Epidermal melanocyte (primary cell): ENCODE data around the gene EXOC6B.

ENCODE experiments used
- DNase-seq: peaks from one replicate; pipeline ENCODE4 v3.0.0; 2011; ENCODE audit warnings: low spot score; ENCODE audit not compliant: insufficient read length

EXOC6B gene

DNA sequence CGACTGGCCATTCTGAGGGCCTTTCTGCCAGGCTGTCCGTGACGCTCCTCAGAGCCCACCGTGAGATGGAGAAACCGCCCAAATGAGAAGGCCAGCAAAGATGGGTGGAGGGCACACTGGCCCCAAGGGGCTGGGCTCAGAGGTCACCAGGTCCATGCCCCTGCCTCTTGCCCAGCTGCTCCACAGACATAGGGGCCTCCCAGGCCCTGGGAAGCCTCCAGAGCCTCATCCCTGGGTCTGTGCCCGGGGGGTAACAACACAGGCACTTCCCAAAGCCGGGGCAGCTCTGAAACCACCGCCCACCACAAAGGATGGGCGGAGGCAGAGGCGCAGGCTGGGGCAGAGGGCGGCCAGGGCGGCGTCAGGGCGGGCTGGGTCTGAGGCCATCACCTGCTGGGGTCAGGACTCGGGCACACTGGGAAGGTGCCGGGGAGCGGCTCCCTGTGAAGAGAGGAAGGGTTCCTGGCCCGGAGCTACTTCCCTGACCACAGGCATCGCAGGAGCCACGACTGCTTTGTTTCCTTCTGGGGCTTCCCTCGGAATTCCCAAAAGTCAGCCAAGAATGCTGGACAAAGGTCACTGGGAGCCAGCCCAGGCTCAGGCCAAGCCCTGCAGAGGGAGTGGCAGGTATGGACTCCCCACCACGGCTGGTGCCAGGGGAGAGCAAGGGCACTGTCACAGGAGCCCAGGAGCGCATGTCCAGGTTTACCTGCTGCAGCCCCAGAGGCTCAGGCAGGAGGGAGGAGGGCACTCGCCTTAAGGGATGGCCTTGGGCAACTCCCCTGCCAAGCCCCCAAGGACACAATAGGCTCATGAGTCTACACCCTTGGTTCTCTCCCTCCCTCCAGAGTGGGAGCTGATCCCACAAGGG, 687.6 kb downstream of the EXOC6B start:
- no peak for DNase-seq

- DNase-seq = peak; percentile 71
Observed at GRCh38 chr2:72137498-72138010, 688.3 kb downstream of the EXOC6B start.

GRCh38 chr2:72136933-72137497, 688.8 kb downstream of the EXOC6B start:
- DNase-seq = no peak

GRCh38 chr2:72136331-72136730, 689.5 kb downstream of the EXOC6B start:
- DNase-seq = no peak

GRCh38 chr2:72135921-72136320, 689.9 kb downstream of the EXOC6B start:
- DNase-seq = no peak

DNA sequence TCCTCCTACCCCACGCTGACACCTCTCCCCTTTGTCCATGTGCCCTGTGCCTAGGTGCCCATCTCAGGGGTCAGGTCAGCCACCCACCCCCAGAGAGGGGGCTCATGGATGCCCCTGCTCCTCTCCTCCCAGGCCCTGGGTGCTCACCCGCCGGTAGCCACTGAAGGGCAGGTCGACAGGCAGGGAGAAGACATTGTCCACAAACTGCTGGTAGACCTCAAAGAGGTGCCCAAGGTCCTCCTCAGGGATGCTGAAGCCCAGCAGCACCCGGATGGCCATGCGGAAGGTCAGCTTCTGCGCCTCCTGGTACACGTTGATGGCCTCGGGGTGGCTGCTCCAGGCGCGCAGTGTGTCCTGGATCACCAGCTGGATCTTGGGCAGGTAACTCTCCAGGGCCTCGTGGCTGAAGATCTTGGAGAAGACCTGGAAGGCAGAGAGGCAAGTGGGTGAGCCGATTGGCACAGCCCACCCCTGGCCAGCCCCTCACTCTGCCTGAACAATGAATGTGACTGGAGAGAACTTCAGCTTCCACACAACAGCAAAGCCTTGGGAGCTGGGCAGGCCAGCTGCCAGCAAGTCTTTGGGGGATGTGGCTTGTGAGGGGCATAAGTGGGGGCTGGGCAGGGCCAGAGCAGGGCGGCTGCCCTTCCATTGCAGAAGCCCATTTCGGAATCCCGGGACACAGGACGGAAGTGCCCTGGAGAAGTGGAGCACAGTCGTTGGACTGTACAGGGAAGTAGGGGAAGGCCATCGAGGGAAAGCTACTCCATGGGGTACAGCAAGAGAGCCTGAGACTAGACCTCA, 690.6 kb downstream of the EXOC6B start:
- no peak for DNase-seq

- DNase-seq = no peak
Observed at GRCh38 chr2:72134408-72134996, 691.3 kb downstream of the EXOC6B start.

- no peak for DNase-seq
Observed at GRCh38 chr2:72133721-72134407, 692.0 kb downstream of the EXOC6B start.

DNA sequence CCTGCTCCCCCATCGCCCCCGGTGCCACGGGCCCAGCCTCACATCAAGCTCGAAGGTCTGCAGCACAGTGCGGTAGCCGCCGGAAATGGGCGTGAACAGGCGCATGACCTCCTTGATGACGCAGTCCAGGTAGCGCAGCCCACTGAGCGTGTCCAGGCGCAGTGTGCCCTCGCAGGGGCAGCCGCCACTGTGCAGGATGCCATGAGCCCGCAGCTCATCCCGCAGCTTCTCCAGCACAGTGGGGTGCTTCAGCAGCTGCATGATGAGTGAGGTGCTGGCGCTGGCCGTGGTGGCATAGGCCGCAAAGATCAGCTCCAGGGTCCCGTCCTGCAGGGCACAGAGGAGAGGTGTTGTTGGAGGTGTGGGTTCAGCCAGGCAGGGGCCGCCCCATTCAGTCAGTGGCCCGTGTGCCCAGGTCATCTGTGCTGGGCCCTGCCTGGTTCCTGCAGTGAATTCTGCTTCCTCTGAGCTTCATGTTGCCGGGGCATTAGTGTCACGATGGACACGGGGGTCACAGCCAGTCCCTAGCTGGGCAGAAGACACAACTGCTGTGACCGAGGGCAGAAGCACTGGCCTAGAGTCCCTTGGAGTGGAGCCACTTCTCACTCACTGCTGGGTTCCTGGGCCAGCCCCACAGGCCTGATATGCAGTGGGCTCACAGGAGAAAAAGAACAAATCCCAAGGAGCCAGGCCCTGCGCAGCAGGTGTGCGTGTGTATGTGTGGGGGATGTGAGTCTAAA, 692.7 kb downstream of the EXOC6B start:
- no peak for DNase-seq

DNA sequence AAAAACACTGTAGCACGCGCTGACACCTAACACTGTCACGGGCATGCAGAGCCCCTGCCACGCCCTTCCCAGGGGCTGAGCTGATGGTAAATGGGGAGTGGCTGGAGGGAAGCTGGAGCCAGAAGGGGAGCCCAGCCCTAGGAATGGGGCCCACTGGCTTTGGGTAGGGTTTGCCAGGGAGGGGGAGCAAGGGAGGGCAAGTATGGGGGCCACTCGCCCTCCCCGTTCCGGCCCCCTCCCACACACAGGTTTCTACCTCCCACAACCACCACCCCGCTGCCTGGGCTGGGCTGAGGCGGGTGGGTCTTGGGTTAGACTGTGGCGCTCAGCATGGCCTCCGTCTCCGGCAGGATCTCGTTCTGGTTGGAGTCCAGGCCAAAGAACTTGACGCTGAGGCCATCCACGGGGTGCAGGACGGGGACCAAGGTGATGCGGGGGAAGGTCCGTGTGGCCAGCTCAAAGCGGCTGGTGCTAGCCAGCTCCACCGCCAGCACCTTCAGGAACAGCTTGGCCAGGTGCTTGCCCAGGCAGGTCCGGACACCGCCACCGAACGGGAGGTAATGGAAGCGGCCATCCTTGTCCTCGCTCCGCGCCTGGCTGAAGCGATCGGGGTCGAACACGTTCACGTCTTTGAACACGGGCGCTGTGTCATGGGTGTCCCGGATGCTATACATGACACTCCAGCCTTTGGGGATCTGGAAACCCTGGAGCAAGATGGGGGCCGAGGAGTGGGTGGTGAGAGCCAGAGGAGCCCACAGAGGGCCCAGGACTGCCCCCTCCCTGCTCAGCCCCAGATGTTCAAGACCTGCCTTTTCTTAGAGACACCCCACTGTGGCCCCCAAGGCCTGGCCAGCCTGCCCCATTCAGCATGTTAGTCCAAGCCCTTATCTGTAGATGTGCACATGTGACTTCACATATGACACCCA, 693.7 kb downstream of the EXOC6B start:
- no peak for DNase-seq

GRCh38 chr2:72131371-72131891, 694.4 kb downstream of the EXOC6B start:
- no peak for DNase-seq

DNA sequence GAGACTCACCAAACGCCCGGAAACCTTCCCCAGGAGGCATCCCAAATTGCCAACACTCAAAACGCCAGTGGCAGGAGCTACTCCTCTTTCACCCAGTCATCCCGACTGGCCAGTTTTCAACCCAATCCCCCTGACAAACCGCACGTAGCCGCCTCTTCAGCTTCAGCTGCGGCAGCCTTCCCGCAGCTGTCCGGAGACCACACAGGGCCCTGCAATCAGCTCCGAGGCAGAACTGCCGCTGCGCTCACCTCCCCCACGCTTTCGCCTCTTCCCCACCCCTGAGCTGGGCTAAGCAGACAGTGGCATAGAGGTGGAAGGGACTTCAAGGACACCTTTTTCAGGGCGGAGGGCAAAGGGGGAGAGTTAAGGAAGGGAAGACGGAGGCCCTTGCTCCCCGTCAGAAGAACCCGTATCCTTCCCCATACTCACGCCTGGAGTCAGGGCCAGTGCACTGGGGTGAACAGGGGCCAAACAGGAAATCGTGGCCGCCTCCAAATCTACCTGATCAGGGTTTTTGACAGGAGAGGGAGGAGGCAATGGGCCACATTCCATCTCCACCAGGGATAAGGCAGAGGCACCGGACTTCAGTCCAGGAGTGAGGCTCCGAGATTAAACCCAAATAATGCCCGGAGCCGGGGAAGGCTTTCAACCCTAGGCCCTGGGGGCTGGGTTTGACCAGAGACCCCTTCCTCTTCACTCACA, 695.0 kb downstream of the EXOC6B start:
- DNase-seq = no peak

GRCh38 chr2:72129681-72130340, 696.0 kb downstream of the EXOC6B start:
- no peak for DNase-seq

GRCh38 chr2:72128843-72129227, 697.0 kb downstream of the EXOC6B start:
- no peak for DNase-seq

- DNase-seq = no peak
Observed at GRCh38 chr2:72128059-72128842, 697.6 kb downstream of the EXOC6B start.

GRCh38 chr2:72127401-72128058, 698.3 kb downstream of the EXOC6B start:
- DNase-seq = no peak
